Neural cell (in vitro differentiated cells): ENCODE measurements around the gene ATAD3C.

Source experiments
- EP300 ChIP-seq: fragments of 450-650 bp; conservative IDR thresholded peaks from 2 replicates; pipeline ENCODE4 v1.6.1; 2014; ENCODE audit warnings: antibody characterized with exemption, mild to moderate bottlenecking, moderate library complexity; ENCODE audit not compliant: poor library complexity, severe bottlenecking
- EZH2 ChIP-seq: fragments of 200-600, 300-800 bp; shearing (Covaris generic), sonication (generic); IDR thresholded peaks from 2 replicates; pipeline ENCODE4 v1.6.1; 2014; ENCODE audit warnings: antibody characterized with exemption, low read length, borderline replicate concordance, mild to moderate bottlenecking; ENCODE audit not compliant: insufficient read depth, poor library complexity, severe bottlenecking
- POLR2AphosphoS5 ChIP-seq: IDR thresholded peaks from 2 replicates; pipeline ENCODE4 v1.6.1; 2012
- RAD21 ChIP-seq: fragments of 450-650 bp; conservative IDR thresholded peaks from 2 replicates; pipeline ENCODE4 v1.6.1; 2014; ENCODE audit warnings: antibody characterized with exemption, mild to moderate bottlenecking, moderate library complexity
- SMC3 ChIP-seq: fragments of 450-650 bp; conservative IDR thresholded peaks from 2 replicates; pipeline ENCODE4 v1.6.1; 2014; ENCODE audit warnings: antibody characterized with exemption, mild to moderate bottlenecking, moderate library complexity; ENCODE audit not compliant: poor library complexity
- TF ChIP-seq, protein P1 (sequence below): fragments of 450-650 bp; IDR thresholded peaks from 2 replicates; pipeline ENCODE4 v1.5.1; 2014; ENCODE audit warnings: antibody characterized with exemption, mild to moderate bottlenecking, moderate library complexity; ENCODE audit not compliant: poor library complexity, severe bottlenecking
- TF ChIP-seq, protein P2 (sequence below): IDR thresholded peaks from 2 replicates; pipeline ENCODE4 v1.6.1; 2012; ENCODE audit warnings: borderline replicate concordance

DNA sequence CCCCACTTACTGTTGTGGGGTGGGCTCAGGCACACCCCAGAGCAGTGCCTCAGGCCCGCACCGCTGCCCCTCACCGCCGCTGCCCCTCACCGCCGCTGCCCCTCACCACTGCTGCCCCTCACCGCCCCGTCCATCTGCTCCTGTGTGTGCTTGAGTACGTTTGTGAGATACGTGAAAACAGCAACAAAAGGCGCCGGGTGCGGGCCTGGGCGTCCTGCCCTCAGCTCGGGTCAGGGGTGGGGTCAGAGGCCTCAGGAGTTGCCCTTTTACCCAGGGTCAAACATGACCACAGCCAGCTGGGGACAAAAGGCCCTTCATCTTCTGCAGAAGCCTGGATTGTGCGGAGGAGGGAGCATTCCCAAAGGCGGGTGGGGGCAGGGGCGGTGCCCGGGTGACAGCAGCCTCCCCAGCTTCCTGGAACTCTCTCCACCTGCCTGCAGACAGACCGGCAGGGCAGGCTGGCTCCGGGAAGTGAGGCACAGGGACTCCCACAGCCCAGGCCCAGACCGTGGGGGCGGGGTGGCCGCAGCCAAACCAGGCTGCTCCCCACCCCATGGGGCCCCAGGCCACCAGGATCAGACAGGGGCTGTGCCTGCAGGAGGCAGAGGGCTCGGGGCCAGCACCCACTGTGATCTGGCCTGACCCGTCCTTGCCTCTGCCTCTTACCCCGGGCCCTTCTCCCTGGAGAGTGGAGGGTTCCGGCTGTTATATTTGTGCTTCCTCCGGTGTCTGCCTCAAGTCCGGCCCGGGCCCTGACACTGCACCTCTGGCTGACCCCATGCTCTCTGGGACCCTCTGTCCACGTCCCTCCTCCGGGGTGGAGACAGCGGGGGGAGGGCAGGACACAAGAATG, 16.3 kb upstream of the ATAD3C start:
- TF ChIP-seq, protein P1, sequence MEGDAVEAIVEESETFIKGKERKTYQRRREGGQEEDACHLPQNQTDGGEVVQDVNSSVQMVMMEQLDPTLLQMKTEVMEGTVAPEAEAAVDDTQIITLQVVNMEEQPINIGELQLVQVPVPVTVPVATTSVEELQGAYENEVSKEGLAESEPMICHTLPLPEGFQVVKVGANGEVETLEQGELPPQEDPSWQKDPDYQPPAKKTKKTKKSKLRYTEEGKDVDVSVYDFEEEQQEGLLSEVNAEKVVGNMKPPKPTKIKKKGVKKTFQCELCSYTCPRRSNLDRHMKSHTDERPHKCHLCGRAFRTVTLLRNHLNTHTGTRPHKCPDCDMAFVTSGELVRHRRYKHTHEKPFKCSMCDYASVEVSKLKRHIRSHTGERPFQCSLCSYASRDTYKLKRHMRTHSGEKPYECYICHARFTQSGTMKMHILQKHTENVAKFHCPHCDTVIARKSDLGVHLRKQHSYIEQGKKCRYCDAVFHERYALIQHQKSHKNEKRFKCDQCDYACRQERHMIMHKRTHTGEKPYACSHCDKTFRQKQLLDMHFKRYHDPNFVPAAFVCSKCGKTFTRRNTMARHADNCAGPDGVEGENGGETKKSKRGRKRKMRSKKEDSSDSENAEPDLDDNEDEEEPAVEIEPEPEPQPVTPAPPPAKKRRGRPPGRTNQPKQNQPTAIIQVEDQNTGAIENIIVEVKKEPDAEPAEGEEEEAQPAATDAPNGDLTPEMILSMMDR, result no peak
- TF ChIP-seq EZH2, result no peak
- no peak for TF ChIP-seq POLR2AphosphoS5
- TF ChIP-seq SMC3, result no peak
- TF ChIP-seq, protein P2, sequence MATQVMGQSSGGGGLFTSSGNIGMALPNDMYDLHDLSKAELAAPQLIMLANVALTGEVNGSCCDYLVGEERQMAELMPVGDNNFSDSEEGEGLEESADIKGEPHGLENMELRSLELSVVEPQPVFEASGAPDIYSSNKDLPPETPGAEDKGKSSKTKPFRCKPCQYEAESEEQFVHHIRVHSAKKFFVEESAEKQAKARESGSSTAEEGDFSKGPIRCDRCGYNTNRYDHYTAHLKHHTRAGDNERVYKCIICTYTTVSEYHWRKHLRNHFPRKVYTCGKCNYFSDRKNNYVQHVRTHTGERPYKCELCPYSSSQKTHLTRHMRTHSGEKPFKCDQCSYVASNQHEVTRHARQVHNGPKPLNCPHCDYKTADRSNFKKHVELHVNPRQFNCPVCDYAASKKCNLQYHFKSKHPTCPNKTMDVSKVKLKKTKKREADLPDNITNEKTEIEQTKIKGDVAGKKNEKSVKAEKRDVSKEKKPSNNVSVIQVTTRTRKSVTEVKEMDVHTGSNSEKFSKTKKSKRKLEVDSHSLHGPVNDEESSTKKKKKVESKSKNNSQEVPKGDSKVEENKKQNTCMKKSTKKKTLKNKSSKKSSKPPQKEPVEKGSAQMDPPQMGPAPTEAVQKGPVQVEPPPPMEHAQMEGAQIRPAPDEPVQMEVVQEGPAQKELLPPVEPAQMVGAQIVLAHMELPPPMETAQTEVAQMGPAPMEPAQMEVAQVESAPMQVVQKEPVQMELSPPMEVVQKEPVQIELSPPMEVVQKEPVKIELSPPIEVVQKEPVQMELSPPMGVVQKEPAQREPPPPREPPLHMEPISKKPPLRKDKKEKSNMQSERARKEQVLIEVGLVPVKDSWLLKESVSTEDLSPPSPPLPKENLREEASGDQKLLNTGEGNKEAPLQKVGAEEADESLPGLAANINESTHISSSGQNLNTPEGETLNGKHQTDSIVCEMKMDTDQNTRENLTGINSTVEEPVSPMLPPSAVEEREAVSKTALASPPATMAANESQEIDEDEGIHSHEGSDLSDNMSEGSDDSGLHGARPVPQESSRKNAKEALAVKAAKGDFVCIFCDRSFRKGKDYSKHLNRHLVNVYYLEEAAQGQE, result no peak
- no peak for TF ChIP-seq RAD21
- no peak for TF ChIP-seq EP300
